ENCODE results near the gene MLC1. TPM values are rescaled to one million over a fixed set of nuclear protein-coding genes. Genes with fewer than 3 reads are reported as not detected.

MLC1 gene
- total RNA-seq, 2 donors from 2014 or later, result 0.18 TPM; not detected in 1

DNA sequence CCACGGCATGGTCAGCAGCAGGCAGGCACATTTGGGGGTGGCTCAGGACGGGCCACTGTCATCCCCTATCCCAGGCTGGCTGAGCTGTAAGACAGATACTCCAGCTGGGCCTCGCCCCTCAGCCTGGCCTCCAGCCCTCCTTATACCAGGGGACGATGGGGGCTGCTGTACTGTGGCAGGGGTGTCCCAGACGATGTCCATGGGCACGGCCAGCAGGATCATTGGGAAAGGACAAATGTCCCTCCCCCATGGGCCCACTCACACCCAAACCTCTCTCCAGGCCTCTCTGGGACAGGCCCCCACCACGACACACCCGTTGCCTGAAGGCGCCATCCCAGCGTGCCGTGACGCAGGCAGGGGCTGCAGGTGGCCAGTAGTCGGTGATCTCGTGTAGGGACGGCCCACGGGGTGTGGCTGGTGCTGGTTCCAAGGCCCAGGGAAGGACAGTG is 71.1 kb downstream of the MLC1 start:
- TF ChIP-seq, protein P1, sequence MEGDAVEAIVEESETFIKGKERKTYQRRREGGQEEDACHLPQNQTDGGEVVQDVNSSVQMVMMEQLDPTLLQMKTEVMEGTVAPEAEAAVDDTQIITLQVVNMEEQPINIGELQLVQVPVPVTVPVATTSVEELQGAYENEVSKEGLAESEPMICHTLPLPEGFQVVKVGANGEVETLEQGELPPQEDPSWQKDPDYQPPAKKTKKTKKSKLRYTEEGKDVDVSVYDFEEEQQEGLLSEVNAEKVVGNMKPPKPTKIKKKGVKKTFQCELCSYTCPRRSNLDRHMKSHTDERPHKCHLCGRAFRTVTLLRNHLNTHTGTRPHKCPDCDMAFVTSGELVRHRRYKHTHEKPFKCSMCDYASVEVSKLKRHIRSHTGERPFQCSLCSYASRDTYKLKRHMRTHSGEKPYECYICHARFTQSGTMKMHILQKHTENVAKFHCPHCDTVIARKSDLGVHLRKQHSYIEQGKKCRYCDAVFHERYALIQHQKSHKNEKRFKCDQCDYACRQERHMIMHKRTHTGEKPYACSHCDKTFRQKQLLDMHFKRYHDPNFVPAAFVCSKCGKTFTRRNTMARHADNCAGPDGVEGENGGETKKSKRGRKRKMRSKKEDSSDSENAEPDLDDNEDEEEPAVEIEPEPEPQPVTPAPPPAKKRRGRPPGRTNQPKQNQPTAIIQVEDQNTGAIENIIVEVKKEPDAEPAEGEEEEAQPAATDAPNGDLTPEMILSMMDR (conservative IDR thresholded peaks at IDR 0.05), result no peak
- Mint-ChIP-seq H3K4me1 (no peaks in the 10 kb centered on the region), H3K27me3 (ENCODE audit: insufficient read depth) (peaks cover 39% of the 10 kb centered on the region), H3K9me3 (no peaks in the 10 kb centered on the region), H3K4me3 (no peak overlapping the region), H3K36me3 (ENCODE audit: low read depth) (no peaks in the 10 kb centered on the region), H3K27ac (no peak overlapping the region)
- no peak overlapping the region for H3K4me3 ChIP-seq (ENCODE audit: low read length)
- 62 to 78% methylated on average over 8 to 16 of the region's 16 CpGs for WGBS, 2 experiments (ENCODE audit: insufficient coverage in 1 of 2, insufficient read length in 1 of 2)
- H3K9ac ChIP-seq (ENCODE audit: extremely low read depth, low read length, poor library complexity, severe bottlenecking), result no peak overlapping the region
- no peak for DNase-seq
- peaks cover 71% of the 10 kb centered on the region for H3K27me3 ChIP-seq (ENCODE audit: control insufficient read depth, insufficient read depth, low read length, poor library complexity, severe bottlenecking)
- H3K36me3 ChIP-seq (ENCODE audit: control insufficient read depth, insufficient read depth, low read length), result no peaks in the 10 kb centered on the region
- no peaks in the 10 kb centered on the region for H3K9me3 ChIP-seq (ENCODE audit: control insufficient read depth, low read length)
- H3K27ac ChIP-seq (ENCODE audit: low read depth, low read length), result no peak overlapping the region
- no peaks in the 10 kb centered on the region for H3K4me1 ChIP-seq (ENCODE audit: control insufficient read depth, insufficient read depth, low read length)

DNA sequence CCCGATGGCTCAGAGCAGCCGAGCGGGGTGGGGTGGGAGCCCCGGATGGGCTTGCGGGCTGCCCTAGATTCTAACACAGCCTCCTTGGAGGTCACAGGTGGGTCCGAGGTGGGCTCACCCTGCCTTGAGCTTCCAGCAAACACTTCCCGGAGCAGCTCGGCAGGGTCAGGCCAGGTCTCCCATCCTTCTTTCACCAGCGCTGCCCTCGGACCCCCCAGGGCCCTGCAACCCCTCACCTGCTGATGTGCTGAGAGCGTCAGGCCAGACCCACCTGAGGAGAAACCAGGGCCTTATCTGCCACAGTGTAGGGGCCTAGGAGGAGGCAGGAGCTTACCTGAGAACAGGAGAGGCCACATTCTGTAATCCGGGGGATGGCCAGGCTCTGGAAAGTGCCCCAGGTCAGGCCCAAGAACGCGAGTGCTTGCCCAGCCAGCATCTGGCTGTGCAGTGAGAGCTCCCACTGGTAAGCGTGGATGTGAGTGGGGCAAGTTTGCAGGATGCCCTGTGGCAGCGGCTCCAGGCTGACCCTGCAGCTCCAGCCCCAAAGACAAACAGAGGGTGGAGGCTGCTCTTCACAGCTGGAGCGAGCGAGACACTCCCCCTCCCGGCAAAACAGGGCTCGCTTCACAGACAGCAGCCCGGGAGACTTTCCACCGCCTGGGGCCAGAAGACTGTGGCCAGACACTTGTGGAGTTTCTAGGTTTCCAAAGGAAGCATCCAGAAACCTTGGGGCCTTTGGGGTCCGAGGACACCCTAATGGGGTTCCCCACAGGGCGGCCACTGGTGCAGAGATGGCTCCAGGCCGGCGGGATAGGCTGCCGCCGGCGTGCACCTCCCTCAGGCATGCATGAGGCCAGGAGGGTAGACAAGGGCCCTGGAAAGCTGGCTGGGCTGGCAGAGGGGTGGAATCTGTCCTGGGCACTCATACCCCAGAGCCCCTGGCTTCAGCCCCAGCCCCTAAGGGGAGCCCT is 72.7 kb downstream of the MLC1 start, which contains the start of gene IL17REL:
IL17REL (minus strand) TSS at position 555 of the 971 bp plus-strand sequence; CDS start at position 436, 119 bp downstream.
- Mint-ChIP-seq H3K27me3 (ENCODE audit: insufficient read depth) (peaks cover 38% of the 10 kb centered on the region), H3K9me3 (no peaks in the 10 kb centered on the region), H3K4me3 (no peak within 1 kb of the TSS), H3K27ac (no peak within 1 kb of the TSS), H3K36me3 (ENCODE audit: low read depth) (no peaks in the 10 kb centered on the region), H3K4me1 (no peaks in the 10 kb centered on the region)
- H3K4me1 ChIP-seq (ENCODE audit: control insufficient read depth, insufficient read depth, low read length), result no peaks in the 10 kb centered on the region
- H3K36me3 ChIP-seq (ENCODE audit: control insufficient read depth, insufficient read depth, low read length), result no peaks in the 10 kb centered on the region
- 61 to 69% methylated on average over 26 to 29 of the region's 29 CpGs for whole genome bisulfite sequencing, 2 experiments (ENCODE audit: insufficient coverage in 1 of 2, insufficient read length in 1 of 2)
- H3K27me3 ChIP-seq (ENCODE audit: control insufficient read depth, insufficient read depth, low read length, poor library complexity, severe bottlenecking), result peaks cover 63% of the 10 kb centered on the region
- H3K9me3 ChIP-seq (ENCODE audit: control insufficient read depth, low read length), result no peaks in the 10 kb centered on the region
- DNase-seq, result peak; percentile 57
- H3K4me3 ChIP-seq (ENCODE audit: low read length), result no peak within 1 kb of the TSS
- TF ChIP-seq, protein P1 (conservative IDR thresholded peaks at IDR 0.05), result peak; percentile 22
- H3K9ac ChIP-seq (ENCODE audit: extremely low read depth, low read length, poor library complexity, severe bottlenecking), result no peak within 1 kb of the TSS
- H3K27ac ChIP-seq (ENCODE audit: low read depth, low read length), result no peak within 1 kb of the TSS

GRCh38 chr22:50011447-50012210 is 73.6 kb downstream of the MLC1 start:
- Histone ChIP-seq H3K4me3 (ENCODE audit: low read length) (no peak overlapping the region), H3K4me1 (ENCODE audit: control insufficient read depth, insufficient read depth, low read length) (no peaks in the 10 kb centered on the region), H3K9me3 (ENCODE audit: control insufficient read depth, low read length) (no peaks in the 10 kb centered on the region), H3K9ac (ENCODE audit: extremely low read depth, low read length, poor library complexity, severe bottlenecking) (no peak overlapping the region), H3K27me3 (ENCODE audit: control insufficient read depth, insufficient read depth, low read length, poor library complexity, severe bottlenecking) (peaks cover 63% of the 10 kb centered on the region), H3K27ac (ENCODE audit: low read depth, low read length) (no peak overlapping the region), H3K36me3 (ENCODE audit: control insufficient read depth, insufficient read depth, low read length) (no peaks in the 10 kb centered on the region)
- WGBS, 2 experiments (ENCODE audit: insufficient coverage in 1 of 2, insufficient read length in 1 of 2), result 61 to 72% methylated on average over 10 to 18 of the region's 18 CpGs
- no peak overlapping the region for H3K4me3 Mint-ChIP-seq
- no peaks in the 10 kb centered on the region for H3K9me3 Mint-ChIP-seq
- H3K36me3 Mint-ChIP-seq (ENCODE audit: low read depth), result no peaks in the 10 kb centered on the region
- TF ChIP-seq, protein P1 (conservative IDR thresholded peaks at IDR 0.05), result no peak
- H3K27me3 Mint-ChIP-seq (ENCODE audit: insufficient read depth), result peaks cover 37% of the 10 kb centered on the region
- DNase-seq, result peak; percentile 67
- no peaks in the 10 kb centered on the region for H3K4me1 Mint-ChIP-seq
- H3K27ac Mint-ChIP-seq, result no peak overlapping the region

All from endodermal cell (in vitro differentiated cells).